Measurements from ENCODE around the gene UBE2D1.
A peak's percentile ranks its signal among the peaks of the same experiment; 100 is the strongest.
"Not testable (repeated sequence)": the region's sequence is repeated elsewhere in the genome, so short reads cannot be mapped to it uniquely, and the experiment has no call there.

UBE2D1 gene

DNA sequence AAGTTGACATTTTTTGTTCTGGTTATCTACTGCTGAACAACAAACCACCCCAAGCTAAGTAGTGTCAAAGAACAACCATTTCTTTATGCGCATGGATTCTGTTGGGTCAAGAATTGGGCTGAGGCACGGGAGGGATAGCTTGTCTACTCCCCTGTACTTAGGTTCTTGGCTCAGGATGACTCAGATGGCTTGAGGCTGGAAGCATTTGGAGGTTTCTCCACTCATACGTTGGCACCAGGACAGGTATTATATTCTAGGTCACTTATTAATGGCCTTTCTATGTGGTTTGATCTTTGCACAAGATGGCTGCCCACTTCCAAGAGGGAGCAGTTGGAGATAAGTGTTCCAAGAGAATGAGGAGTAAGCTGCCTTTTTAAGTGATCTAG, 38.6 kb downstream of the UBE2D1 start:
- no peak for DNase-seq (ENCODE audit: extremely low read depth in 1 of 2, low read depth in 1 of 2)

DNA sequence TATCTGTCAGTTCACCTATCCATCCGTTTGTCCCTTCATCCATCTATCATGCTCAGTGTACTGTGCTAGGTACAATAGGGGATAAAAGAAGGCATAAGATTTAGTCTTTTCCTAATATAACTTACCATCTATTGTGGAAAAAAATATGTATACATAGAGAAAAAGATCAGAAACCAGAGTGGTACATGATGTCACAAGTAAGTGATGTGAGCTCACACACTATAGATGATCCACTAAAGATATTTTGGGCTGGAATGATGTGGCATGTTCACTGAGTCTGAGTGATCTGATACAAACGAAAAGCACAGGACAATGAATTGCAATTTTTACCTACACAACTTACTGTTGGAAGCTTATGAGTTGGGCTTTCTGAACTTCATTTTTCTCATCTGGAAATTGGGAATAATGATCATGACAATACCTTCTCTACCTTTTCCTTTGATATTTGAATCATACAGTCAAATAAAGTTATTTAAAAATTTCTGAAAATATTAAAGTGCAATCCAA, 47.7 kb downstream of the UBE2D1 start:
- DNase-seq (ENCODE audit: extremely low read depth in 1 of 2, low read depth in 1 of 2) = no peak

DNA sequence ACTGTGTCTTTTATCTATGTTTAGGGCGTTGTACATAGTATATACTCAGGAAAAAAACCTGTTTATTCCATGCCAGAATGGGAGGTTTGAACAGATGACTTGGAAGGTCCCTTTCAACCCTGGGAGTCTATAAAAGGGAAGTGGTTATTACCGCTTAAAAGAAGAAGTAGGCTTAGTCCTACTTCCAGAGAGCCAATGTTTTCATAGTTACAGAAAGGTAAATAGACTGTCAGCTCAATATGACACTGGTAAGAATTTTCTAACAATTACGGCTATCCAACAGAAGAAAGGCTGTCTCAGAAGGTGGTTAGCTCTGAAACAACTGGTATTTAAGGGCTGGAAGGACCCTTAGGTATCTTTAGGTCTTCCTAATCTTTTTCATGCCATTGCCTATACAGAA, 49.3 kb downstream of the UBE2D1 start:
- DNase-seq (ENCODE audit: extremely low read depth in 1 of 2, low read depth in 1 of 2) = no peak

DNA sequence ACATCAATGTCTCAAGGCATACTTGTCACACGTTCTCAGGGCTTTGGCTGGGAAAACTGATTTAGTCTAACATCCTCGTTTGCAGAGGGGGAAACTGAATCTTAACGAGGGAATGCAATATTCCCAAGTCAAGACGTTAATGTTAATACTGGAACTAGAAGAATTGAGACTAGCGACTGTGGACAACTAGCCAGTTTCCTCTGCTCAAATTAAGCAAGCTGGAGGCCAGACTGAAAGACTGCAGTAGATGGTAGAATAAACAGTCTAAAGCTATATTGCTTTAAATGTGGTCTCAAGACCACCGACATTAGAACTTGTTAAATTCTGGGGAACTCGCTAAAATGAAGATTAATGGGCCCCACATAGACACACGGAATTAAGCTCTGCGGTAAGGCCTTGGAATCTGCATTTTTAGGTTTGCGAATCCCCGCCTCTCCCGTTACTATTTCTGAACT, 49.8 kb downstream of the UBE2D1 start:
- no peak for DNase-seq (ENCODE audit: extremely low read depth in 1 of 2, low read depth in 1 of 2)

DNA sequence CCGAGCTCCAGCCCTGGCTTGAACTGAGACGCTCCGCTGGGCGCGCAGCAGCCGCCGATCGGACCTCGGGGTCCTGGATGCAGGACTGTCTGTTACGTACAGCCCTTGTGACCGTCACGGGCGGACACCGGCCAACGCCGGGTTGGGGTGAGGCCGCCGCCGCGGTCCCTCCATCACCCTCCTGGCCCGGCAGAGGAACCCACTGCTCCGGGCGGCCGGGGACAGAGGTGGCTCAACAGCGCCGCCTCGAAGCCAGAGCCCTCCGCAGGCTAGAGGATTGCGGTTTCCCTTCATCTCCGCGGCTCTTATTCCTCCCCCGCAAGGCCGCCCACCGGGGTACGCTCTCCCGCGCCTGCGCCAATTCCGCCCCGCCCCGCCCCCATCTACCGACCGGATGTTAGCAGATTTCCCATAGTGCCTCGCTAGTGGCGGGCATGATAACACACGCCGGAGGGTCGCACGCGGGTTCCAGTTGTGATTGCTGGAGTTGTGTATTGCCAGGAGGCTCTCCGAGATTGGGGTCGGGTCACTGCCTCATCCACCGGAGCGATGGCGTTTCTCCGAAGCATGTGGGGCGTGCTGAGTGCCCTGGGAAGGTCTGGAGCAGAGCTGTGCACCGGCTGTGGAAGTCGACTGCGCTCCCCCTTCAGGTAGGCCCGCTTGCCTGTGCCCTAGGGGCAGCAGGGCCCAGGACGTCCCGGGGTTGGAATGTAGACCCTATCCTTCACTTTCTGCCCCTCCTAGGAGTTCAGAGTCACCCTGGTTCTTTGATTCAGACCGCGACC, 50.4 kb downstream of the UBE2D1 start, which contains the start of gene TFAM:
Gene TFAM, plus strand, starts transcription at position 412 of the 785 bp plus-strand sequence. Its CDS starts 138 bp downstream, at position 550.
- DNase-seq (ENCODE audit: extremely low read depth in 1 of 2, low read depth in 1 of 2) = peak; percentile 92 to 96

GRCh38 chr10:58385784-58386112, 50.9 kb downstream of the UBE2D1 start:
- DNase-seq (ENCODE audit: extremely low read depth in 1 of 2, low read depth in 1 of 2) = no peak

GRCh38 chr10:58389024-58389423, 54.2 kb downstream of the UBE2D1 start:
- no peak for DNase-seq (ENCODE audit: extremely low read depth in 1 of 2, low read depth in 1 of 2)

- DNase-seq (ENCODE audit: extremely low read depth in 1 of 2, low read depth in 1 of 2) = no peak
Measured at GRCh38 chr10:58393317-58393716, 58.5 kb downstream of the UBE2D1 start.

DNA sequence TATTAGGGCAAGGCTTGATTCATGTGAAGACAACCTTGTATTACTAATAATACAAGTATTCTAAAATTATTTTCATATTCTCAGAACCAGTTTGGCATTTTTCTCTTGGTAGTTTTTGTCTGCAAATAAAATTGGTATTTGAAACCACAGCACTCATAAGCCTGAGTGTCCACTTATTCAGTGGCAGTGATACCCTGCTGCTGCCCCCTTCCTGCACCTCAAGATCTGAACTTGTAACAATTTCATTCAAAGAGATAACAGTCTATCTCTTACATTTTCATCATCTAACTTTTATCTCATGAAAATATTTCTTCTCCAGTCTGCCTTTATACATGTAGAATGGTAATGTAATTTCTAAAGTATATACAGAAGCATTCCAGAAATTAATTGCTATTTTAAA, 59.7 kb downstream of the UBE2D1 start:
- no peak for DNase-seq (ENCODE audit: extremely low read depth in 1 of 2, low read depth in 1 of 2)

DNA sequence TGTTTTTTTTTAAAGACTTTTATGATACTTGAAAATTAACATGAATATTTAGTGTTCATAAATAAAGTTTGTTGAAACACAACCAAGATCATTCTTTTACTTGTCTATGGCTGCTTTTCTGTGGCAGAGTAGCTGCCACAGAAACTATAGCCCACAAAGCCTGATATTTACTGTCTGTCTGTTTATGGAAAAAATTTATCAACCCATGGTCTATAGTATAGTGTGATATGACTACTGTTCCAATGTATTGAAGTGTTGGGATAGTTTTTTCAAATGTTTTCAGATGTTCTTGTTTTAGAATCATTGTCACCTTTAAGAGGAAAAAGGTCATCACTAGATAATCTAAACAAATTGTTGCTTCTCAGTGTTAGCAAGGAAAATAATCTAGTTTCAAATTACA, 61.3 kb downstream of the UBE2D1 start:
- DNase-seq (ENCODE audit: extremely low read depth in 1 of 2, low read depth in 1 of 2) = no peak

- DNase-seq (ENCODE audit: extremely low read depth in 1 of 2, low read depth in 1 of 2) = no peak
Measured at GRCh38 chr10:58397830-58398229, 63.0 kb downstream of the UBE2D1 start.

DNA sequence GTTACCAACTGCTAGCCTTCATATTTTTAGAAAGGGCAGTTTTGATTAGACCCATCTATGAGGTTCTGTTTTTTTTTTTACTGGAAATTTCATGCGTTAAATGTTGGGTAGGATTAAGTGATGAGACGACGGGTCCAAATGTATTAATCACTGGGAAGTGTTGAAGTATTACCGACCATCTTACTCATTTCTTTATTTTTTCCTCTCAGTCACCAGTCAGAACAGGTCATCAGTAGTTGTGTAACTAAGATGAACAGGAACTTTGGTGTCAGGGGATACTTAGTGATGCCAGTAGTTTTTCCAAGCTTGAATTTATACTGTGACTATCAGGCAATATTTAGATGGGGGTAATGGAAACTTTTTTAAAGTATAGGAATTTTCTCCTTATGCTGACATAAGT, 64.6 kb downstream of the UBE2D1 start:
- DNase-seq (ENCODE audit: extremely low read depth in 1 of 2, low read depth in 1 of 2) = no peak

- DNase-seq (ENCODE audit: extremely low read depth in 1 of 2, low read depth in 1 of 2) = no peak
Measured at GRCh38 chr10:58400609-58401008, 65.8 kb downstream of the UBE2D1 start.

DNA sequence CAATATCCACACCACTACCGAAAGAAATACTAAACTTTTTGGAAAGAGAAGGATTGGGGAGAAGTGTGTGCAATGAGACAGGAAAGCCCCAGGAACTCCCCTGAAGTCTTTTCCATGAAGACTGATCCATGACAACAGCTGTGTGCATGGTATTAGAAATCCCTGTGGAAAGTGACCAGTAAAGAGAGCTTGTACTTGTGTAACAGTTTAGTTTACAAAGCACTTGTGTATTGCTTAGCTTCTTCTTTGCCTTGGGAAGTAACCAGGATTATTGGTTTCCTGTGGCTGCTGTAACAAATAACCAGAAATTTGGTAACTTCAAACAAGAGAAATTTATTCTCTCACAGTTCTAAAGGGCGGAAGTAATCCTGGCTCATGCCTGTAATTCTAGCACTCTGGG, 69.2 kb downstream of the UBE2D1 start:
- DNase-seq (ENCODE audit: extremely low read depth in 1 of 2, low read depth in 1 of 2) = no peak

GRCh38 chr10:58409956-58410610, 75.3 kb downstream of the UBE2D1 start:
- no peak for DNase-seq (ENCODE audit: extremely low read depth in 1 of 2, low read depth in 1 of 2)

DNA sequence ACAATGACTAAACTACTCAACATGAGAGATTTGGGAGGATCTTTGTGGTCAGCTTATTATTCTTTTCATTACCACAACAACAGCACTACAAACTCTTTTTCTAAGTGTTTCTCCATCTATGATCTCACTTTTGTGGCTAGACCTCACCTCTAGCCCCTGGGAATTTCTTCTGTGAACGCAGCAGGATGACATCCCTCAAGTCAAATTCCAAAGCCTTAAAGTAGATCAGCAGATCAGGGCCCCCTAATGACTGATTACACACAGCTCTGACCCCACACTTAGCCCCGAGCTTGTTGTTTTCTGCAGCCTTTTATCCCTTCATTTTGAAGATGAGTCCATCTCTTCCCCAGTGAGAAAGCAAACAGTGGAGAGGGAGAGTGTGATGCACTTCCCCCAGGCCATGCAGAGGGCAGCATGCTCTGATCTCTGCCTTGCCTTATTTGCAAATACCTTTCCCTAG, 77.7 kb downstream of the UBE2D1 start:
- DNase-seq (ENCODE audit: extremely low read depth in 1 of 2, low read depth in 1 of 2) = no peak

DNA sequence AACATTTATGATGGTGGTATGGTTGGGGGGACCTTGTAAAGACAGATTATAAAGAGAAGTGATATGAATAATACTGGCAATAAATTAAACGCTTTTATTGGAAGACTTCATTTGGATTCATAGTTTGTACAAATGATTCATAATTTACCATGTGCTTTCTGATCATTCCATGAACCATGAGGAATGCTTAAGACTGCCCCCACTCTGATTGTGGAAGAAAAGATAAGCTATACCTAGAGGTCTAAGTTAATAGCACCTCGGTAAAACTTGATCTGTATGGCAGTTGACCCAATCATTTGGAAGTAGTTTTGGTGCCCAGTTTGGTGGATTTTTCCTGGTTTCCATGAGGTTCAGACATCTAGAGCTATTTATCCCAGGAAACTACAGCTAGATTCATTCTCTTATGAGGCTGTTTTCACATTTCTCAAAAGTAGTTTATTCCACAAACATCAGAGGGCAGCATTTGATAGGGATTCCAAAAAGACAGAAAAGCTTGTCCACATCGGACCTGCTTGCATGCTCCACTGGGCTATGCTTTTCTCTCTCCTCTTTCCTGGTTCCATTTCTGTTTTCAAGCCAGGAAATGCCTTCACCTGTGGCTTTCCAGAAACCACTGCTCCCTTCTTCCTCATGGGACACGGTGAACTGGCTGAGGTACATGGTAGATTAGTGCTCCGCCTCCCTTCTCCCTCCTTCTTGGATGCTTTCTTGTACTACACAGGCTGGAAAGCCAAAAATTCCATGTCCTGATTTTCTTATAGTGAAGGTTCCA, 79.7 kb downstream of the UBE2D1 start:
- DNase-seq (ENCODE audit: extremely low read depth in 1 of 2, low read depth in 1 of 2) = no peak

DNA sequence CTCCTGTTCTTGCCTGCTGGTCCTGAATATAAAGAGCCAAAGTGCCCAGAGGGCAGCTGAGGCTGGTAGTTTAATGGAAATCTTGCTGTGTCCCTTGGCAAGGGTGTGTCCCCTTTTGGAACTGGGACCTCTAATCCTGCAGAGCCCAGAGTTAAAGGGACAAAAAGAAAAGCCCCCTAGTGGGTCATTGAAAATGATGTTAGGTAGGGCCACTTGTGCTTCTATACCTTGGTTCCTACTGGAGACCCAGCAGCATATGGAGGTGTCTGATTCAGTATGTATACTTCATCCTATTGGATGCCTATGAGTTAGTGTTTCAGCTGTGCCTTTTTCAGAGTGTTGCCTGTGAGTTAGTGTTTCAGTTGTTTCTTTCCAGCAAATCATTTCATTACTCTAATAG, 81.0 kb downstream of the UBE2D1 start:
- no peak for DNase-seq (ENCODE audit: extremely low read depth in 1 of 2, low read depth in 1 of 2)

DNA sequence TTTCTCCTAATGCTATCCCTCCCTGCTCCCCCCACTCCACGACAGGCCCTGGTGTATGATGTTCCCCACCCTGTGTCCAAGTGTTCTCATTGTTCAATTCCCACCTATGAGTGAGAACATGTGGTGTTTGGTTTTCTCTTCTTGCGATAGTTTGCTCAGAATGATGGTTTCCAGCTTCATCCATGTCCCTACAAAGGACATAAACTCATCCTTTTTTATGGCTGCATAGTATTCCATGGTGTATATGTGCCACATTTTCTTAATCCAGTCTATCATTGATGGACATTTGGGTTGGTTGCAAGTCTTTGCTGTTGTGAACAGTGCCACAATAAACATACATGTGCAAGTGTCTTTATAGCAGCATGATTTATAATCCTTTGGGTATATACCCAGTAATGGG, 83.1 kb downstream of the UBE2D1 start:
- DNase-seq (ENCODE audit: extremely low read depth in 1 of 2, low read depth in 1 of 2) = not testable (repeated sequence)

Measured in activated CD8-positive, alpha-beta memory T cell treated with anti-CD3 and anti-CD28 coated beads for 1 hour (primary cell).